ENCODE data around the gene SLX4IP.

The SLX4IP gene

DNA sequence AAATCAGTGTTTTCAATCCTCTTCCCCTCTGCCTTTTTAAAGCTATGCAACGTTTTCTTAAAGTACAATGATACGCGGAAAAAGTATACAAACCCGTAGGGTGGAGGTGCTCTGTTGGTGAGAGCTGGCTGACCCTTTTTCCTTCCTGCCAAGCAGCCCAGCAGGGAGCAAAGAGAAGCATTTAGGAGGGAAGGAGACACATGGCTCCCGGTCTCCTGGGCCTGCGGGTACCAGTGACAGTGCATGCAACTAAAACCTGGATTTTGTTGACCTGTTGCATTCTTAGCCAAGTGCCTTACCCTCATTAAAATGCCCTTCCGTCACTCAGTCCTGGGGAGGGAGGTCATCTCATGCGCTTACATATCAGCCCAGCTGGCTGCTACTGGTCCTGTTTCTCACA is 87.2 kb downstream of the SLX4IP start:
- DNase-seq: no peak

DNA sequence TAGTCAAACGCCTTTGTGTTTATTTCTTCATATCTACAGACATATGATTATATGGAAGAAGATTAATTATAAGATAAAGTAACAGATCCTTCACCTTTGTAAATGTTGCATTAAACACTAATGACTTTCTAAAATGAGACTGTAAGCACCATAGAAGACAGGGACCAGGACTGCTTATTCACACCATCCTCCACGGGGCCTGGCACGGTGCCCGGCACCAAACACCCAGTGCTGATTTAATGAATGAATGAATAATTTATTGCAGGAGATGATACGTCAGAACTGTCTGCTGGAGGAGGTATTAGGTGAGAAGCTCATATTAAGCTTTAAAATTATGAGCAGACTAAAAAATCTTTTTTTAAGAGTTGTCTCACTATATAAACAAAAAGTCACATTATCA is 88.3 kb downstream of the SLX4IP start:
- no peak for DNase-seq

DNA sequence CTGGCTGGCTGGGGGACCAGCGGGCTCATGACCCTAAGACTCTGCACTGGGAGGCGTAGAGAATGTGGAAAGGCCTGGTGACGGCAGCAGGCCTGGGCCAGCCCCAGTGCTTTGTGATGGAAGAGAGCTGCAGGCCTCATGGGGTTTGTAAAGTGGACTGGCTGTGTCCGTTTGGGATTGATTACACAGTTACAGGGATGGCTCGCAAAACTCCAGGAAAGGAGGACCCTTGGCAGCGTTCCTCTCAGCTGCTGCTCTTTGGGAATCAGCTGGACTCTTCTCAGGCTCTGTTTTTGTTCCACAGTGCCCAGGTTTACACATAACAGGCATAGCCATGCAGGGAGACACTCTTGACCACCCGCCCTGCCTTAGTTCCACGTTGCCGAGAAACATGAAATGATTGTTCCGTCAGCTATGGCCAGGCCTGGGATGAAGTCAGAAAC is 89.0 kb downstream of the SLX4IP start:
- no peak for DNase-seq

DNA sequence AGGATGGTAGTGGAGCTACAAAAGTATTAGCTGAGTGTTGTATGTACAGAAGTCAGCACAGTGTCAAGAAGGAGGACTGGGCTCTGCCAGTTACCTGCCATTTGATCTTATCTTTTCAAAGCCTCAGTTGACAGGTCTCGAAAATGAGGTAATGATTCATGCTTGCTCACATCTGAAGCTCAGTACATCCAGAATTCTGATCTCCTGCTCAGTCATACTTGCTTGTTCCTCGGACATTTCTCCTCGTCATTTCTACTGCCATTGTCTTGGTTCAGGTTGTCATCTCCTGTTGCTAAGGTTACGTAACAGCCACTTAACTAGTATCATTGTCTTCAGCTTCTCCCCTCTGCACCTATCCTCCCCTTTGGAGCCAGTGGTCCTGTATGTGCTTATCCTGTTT is 89.5 kb downstream of the SLX4IP start:
- DNase-seq: no peak

DNA sequence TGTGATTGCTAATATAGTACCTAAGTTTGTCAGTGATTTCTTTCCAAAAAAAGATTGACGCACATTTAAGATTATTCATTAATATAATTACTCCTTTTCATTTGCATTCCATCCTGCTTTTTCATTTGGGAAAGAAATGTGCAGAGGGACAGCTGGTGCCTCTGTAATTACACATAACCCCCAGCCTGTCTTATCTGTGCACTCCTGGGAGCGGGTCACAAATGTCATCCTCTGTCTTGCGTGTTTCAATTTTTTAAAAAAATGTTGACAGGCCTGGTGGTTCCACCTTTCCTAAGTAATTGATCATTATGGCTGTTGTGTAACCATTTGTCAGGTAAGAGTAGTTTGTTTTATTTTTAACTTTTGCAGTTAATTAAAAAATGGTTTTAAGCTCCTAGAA is 92.7 kb downstream of the SLX4IP start:
- no peak for DNase-seq

DNA sequence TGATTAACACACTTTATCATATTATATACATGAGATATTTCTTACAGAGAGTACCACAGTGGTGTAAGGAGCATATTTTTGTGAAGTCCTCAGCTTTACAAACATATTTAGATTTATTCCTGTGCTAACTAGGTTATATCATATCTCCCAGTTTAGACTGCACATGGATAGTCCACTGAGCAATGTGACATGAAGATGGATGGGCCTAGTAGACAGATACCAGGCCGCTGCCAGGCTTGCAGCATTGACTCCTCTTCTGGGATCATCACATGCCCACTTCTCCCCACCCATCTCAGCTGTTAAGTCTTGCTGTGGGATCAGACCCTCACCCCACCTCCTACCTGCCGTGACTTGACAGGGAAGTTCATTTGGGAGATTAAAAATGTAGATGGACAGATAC is 95.8 kb downstream of the SLX4IP start:
- DNase-seq: no peak

DNA sequence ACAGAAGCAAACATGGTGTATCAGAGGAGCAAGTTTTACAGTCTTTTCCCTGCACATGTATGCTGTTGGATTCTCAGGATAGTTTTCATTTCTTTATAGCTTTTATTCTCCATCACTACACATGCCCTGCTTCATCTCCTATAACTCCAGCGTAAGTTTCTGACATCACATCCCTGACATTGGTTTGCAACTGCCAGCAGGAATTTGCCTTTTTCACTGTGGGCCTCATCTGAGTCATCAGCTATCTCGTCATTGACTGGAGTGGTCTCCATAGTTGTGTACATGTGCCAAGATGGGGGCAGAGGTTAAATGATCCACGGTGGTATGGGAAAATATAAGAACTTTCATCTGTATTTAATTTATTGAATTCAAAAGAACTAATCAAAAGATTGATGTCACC is 96.7 kb downstream of the SLX4IP start:
- peak; percentile 63 for DNase-seq

DNA sequence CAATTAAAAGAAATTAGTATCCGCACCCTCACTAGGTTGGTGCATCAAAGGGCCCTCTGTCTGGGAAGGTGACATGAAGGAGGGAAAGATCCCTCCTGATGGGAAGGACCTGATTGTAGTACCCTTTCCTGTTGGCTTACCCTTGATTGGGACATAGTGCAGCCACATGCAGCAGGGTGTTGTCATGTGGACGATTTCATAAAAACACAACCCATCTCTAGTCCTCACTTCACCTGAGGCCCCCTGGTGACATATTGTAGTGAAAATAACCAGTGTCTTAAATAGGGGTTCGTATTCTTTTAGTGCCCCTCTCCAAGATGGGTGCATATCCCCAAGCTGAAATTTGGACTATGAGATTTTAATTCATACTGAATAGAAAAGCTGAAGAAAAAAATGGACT is 97.3 kb downstream of the SLX4IP start:
- no peak for DNase-seq

DNA sequence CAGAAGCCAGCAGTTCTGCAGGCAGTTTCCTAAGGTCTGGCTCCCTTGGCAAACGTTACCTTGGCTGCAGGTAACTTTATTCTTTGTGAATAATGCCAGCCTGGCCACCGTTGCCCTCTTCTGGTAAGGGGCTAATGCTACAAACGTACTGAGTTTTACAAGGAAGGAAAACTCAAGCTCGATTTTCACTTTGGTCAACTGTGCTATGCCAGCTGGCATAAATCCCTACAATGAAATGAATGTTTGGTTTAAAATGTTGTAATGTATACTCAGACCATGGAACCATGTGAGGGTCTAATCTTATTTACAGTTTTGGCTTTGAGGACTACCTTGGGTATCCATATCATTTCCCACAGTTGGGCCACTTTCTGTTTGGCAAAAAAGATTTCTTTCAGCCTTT is 101.4 kb downstream of the SLX4IP start:
- no peak for DNase-seq

DNA sequence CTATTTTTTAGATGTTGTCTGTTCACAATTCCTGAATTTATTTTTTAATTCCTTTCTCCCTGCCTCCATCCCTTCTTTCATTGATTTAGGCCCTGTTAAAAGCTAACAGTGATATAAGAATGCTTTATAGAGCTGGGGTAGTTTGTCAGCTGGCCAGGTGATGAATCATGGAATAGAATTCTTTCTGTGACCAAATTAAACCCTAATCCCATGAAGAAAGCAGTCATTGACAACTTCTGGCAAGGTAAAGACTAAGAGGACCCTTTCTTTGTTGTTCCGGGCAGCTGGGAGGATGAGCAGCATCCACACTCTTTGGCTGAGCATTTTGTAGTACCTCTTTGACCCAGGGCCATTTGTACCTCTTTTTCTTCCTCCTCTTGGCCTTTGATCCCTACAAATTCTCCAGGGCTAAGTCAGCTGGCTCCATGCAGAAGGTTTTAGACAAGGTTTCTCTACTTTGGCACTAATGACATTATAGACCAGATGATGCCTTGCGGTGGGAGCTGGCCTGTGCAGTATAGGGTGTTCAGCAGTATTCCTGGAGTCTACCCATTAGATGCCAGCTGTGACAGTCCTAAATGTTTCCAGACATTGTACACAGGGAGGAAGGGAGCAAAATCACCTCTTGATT is 102.9 kb downstream of the SLX4IP start:
- DNase-seq: peak; percentile 57

DNA sequence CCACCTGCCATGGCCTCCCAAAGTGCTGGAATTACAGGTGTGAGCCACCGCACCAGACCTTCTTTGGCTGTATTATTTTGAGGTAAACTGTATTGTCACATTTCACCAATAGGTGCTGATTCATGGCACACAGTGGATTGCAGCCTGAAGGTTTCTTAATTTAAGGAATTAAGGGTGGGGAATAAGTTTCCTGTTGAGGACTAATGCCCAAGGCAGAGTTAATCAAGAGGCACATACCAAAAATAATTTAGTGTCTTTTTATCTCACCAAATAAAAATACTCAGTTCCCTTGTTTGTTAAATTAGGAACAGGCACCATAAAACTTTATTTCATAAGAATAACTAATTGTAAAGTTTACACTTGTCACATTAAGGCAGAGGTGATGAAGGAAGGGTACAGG is 103.7 kb downstream of the SLX4IP start:
- no peak for DNase-seq

DNA sequence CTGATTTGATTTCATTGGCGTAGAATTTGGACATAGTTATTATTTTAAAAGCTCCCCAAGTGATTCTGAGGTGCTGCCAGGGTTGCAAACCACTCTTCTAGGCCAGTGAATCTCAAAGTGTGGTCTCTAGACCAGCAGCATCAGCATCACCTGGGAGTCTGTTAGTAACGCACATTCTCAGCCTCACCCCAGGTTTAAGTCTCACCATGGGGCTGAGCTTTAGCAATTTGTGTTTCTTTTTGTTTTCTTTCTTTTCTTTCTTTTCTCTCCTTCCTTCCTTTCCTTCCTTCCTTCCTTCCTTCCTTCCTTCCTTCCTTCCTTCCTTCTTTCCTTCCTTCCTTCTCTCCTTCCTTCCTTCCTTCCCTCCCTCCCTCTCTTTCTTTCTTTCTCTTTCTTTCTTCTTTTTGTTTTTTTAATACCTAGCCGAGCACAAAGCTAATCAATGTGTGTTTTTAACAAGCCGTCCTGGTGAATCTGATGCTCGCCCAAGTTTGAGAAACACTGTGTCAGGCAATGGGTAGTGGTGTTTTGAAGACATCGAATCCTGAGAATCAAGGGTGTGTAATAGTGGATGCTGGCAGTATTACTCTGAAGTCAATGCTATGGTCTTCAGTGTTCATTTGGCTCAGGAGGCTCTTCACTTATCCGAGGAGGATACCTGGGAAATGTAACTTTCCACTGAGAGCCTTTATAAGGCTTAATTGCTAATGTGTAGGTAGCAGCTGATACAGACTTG is 104.9 kb downstream of the SLX4IP start:
- no peak for DNase-seq

DNA sequence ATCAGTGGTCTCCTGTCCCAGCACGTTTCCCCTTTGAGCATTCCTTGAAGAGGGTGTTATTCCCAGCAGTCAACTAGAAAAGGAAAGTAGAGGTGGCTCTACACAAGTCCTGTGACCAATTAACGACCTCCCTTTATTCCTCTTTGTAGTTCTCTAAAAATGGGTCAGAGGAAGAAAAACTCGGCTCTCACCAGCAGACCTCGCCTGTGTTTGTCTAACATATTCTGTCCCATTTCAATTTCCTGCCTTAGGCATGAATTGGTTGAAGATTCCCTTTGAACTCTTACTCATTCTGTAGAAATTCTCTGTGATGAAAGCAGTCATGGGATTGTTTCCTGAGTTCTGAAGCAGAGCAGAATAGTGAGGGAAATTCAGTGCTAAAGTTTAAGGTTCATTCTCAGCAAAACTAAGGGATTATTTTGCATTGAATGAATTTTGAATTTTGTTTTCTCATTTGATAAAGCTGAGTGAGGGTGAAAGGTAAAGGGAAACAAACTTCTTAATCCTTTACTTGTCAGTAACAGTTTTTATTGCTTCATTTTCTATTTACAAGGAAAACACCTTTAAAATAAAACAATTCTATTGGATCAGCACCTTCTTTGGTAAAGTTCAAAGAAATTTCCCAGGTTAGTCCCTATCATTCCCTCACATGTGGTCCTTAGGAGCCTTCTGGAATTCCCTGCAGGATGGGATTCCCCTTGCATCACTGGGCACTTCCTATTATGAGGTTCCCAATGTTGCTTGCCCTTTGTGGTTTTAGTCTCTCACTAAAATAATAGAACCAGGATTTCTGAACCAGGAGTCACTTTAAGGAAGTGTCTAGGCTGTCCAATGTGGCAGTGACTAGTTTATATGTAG is 105.8 kb downstream of the SLX4IP start:
- DNase-seq: peak; percentile 93

DNA sequence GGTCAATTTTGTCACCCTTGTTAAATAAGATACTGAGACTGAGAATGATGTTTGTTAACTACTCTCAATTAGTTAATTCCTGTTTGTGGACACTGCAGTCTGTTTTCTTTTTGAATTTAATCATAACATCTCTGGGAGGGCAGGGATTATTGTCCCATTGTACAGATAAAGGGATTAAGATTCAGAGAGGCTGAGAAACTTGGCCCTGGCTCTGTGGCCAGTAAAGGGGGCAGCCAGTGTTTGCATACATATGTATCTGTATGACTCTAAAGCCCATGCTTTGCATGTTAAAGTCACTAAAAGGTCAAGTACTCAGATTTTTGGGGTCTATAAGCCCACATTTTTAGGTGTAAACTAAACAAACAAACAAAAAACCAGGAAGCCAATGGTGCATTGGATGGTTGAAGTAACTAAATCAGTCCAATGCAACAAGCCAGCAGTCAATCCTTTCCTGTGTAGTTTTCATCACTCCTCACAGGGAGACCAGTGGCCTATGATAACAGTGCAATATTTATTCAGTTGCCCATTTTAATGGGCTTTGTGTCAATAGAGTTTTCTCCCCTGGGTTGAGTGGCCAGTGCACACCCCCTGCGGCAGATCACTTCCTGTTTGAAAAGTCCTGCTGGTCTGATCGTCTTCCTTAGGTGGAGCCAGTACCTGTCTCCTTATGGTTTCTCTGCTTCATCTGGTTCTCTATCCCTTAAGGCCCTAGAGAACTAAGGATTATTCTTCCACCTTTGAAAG is 106.7 kb downstream of the SLX4IP start:
- no peak for DNase-seq

DNA sequence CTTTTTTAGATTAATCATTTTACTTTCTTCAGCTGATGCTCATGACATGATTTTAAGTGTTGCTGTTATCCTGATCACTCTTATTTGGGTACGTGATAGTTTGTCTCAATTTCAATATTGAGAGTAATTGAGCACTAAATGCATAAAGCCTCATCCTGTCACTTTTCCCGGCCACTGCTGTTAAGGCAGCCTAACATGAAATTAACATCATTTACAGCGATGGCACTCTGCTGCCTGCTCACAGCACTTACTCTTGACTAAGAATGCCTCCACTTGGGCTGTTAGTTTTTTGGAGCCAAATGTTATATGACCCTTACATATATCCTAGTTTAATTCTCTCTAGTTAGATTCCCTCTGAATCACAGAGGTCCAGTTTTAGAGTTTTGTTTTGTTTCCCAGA is 107.3 kb downstream of the SLX4IP start:
- DNase-seq: no peak

DNA sequence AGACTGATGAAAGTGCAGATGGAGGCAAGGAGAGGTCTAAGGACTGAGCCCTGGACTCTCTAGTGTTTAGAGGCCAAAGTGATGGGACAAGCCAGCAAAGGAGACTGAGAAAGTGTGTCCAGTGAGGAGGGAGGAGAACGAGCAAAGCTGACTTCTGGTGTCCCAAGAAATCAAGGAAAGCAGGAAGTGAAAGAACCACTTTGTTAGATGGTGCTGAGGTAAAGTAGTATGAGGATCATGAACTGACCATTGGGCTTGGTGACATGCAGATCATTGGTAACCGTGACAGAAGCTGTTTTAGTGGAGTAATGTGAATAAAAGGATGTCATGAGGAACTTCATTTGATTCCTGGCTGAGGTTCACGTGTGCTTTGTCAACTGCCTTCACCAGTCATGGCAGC is 108.4 kb downstream of the SLX4IP start:
- no peak for DNase-seq

DNA sequence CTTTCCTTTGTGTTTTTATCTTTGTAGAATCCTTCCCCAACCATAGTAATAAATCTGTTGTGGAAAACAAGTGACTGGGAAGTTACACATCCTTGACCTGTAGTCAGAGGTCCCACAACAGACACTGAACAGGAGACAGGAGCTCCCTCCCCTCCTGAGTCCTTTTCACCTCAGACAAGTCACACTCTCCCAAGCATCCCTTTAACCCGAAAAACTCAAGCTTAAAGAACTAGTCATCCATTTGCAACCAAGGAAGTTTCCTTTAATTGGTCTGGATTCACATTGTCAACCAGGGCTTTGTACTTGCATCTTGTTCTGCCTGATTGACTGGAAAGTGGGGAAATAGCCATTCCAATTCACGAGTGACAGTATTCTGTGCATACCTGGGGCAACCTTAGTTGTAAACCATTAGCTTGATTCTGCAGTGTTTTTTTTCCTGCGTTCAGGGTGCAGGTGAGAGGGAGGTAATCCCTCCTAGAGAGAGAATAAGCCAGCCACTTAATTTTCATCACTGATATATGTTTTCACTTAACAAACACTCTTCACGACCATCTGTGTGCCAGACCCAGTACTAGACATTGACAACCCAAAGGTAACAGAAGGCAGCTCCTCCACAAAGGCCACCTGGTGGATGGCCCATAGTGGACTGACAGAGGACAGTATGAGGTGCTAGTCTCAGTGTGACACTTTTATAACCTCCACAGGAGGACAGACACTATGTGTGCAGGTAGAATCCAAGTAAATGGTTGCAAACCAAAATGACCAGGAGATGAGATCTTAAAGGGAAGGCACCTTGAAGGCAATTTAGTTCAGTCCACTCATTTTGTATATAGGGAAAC is 112.4 kb downstream of the SLX4IP start:
- DNase-seq: no peak

DNA sequence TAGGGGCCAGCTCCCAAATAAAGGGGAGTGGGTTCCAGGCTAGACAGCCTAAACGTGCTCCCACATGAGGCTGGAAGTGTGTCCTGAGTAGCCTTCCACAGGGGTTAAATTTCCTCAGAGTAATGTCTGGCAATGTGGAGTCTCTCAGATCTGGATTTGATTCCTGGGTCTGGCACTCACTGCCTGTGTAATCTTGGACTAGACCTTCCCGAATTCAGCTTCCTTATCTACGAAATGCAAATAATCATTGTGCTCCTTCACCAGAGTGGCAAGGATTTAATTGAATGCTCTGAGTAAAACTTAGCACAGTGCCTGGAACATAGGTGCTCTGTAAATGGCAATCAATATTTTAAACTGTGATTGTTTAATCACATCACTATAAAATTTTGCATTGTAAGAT is 114.4 kb downstream of the SLX4IP start:
- no peak for DNase-seq

DNA sequence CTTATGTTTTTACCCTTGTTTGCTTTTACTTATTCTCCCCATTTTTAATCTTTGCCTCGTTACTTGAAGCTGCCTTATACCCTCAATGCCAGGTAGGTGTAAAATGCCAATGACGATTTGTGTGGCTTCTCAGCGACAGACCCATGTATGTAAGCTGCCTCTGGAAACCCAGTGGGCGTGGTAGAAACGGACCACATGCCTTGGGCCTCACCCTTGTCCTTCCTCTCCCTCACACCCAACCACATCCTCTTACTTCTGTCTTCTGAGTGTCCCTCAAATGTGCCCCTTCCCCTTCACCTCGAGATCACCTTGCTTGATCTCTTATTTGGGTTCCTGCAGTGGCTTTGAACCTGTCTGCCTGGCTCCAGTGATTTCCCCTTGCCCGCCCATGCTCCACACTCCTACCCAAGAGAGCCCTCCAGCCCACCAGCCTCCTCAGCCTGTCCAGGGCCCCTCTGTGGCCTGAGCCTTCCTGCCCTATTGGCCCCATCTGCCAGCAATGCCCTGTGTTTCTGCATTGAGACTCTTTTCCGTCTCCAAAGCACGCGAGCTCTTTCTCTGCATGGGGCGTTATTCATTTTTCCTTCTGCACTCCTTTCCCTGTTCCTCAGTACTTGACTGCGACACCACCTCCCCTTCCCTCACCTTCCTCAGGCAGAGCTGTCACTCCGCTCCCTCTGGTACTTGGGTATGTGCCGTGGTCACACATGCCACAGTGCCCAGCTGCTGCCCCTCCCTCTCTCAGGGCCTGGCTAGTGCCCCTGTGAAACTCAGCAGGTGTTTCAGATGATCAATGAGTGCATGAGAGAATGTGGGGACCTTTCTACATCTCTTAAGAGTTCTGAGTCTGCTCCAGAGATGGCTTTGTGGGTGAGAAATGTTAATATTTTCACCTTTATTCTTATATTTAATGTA is 115.4 kb downstream of the SLX4IP start:
- DNase-seq: no peak

Data from fibroblast of skin of back (primary cell).